CMK (cell line): ENCODE measurements around the gene GPC5.
"Not testable (repeated sequence)": the region's sequence is repeated elsewhere in the genome, so short reads cannot be mapped to it uniquely, and the experiment has no call there.

Experiments
- DNase-seq: peaks from one replicate; pipeline ENCODE4 v3.0.0-alpha.2; 2010; ENCODE audit warnings: low read depth

GPC5 gene

GRCh38 chr13:92290718-92291307 is 892.4 kb downstream of the GPC5 start:
- DNase-seq, result not testable (repeated sequence)

- DNase-seq, result not testable (repeated sequence)
Measured at GRCh38 chr13:92294533-92294932, 896.1 kb downstream of the GPC5 start.

- not testable (repeated sequence) for DNase-seq
Measured at GRCh38 chr13:92296154-92296671, 897.8 kb downstream of the GPC5 start.

GRCh38 chr13:92297971-92298942 is 899.8 kb downstream of the GPC5 start:
- no peak for DNase-seq

- DNase-seq, result no peak
Measured at GRCh38 chr13:92300651-92301050, 902.2 kb downstream of the GPC5 start.

GRCh38 chr13:92303428-92303827 is 905.0 kb downstream of the GPC5 start:
- DNase-seq, result no peak

- no peak for DNase-seq
Measured at GRCh38 chr13:92307752-92308151, 909.3 kb downstream of the GPC5 start.

GRCh38 chr13:92312823-92313222 is 914.4 kb downstream of the GPC5 start:
- no peak for DNase-seq

- DNase-seq, result no peak
Measured at GRCh38 chr13:92313382-92313781, 915.0 kb downstream of the GPC5 start.

GRCh38 chr13:92315265-92315664 is 916.8 kb downstream of the GPC5 start:
- DNase-seq, result no peak

GRCh38 chr13:92316030-92316429 is 917.6 kb downstream of the GPC5 start:
- no peak for DNase-seq

GRCh38 chr13:92317066-92317465 is 918.6 kb downstream of the GPC5 start:
- no peak for DNase-seq

GRCh38 chr13:92320323-92320722 is 921.9 kb downstream of the GPC5 start:
- no peak for DNase-seq

- no peak for DNase-seq
Measured at GRCh38 chr13:92321174-92321573, 922.8 kb downstream of the GPC5 start.

GRCh38 chr13:92345627-92346026 is 947.2 kb downstream of the GPC5 start:
- no peak for DNase-seq

GRCh38 chr13:92346046-92346445 is 947.6 kb downstream of the GPC5 start:
- DNase-seq, result no peak

- DNase-seq, result no peak
Measured at GRCh38 chr13:92354583-92354982, 956.2 kb downstream of the GPC5 start.

GRCh38 chr13:92355213-92355612 is 956.8 kb downstream of the GPC5 start:
- peak; percentile 18 for DNase-seq

- no peak for DNase-seq
Measured at GRCh38 chr13:92362717-92363116, 964.3 kb downstream of the GPC5 start.

- DNase-seq, result no peak
Measured at GRCh38 chr13:92365904-92366303, 967.5 kb downstream of the GPC5 start.

- no peak for DNase-seq
Measured at GRCh38 chr13:92377396-92377795, 979.0 kb downstream of the GPC5 start.

- DNase-seq, result peak; percentile 31
Measured at GRCh38 chr13:92379371-92379770, 981.0 kb downstream of the GPC5 start.

GRCh38 chr13:92384410-92384809 is 986.0 kb downstream of the GPC5 start:
- no peak for DNase-seq
